Activated CD8-positive, alpha-beta memory T cell treated with anti-CD3 and anti-CD28 coated beads, Interleukin-2, amount 50 U/mL, for 24 hours (primary cell): ENCODE data around the gene CRYAA.
"Not testable (repeated sequence)": the region's sequence is repeated elsewhere in the genome, so short reads cannot be mapped to it uniquely, and the experiment has no call there.

Experiments
- DNase-seq: peaks from one replicate; pipeline ENCODE4 v3.0.0-alpha.2; 2020; ENCODE audit errors: extremely low read depth

The CRYAA gene, protein sequence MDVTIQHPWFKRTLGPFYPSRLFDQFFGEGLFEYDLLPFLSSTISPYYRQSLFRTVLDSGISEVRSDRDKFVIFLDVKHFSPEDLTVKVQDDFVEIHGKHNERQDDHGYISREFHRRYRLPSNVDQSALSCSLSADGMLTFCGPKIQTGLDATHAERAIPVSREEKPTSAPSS

DNA sequence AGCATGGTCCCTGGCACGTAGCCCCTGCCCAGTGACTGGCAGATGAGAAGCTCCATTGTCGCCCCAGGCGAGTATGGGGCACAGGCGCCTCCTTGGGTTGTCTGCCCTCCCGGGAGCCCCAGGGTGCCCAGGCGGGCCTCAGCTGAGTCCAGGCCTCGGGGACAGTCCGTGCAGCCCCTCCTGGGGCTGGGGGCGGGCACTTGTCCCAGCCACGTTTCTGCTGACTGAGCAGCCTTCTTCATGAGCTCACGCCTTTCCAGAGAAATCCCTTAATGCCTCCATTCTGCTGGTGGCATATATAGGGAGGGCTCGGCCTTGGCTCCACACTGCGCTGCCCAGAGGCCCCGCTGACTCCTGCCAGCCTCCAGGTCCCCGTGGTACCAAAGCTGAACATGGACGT lies at the start of gene CRYAA:
Gene CRYAA (plus strand): TSS at position 301 of the 400 bp plus-strand sequence. CDS start 92 bp downstream, at position 393.
- DNase-seq = not testable (repeated sequence)

DNA sequence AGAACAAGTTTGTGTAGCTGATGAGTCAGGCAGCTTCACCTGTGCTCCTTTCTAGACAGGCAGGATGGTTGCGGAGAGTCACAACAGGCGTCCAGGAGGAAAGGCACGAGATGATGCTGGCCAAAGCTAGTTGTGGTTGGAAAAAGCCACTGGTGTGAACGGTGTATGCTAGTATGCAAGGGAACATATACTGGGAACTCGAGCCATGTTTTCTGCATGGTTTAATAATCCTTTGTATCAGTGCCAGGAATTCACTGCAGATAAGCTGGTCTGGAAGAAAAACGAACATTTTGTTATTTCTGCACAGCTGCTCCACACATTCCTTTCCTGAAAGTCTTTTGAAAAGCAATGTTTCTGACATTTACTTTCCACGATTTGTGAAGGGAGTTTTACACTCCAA lies 38.7 kb upstream of the CRYAA start:
- DNase-seq = not testable (repeated sequence)

DNA sequence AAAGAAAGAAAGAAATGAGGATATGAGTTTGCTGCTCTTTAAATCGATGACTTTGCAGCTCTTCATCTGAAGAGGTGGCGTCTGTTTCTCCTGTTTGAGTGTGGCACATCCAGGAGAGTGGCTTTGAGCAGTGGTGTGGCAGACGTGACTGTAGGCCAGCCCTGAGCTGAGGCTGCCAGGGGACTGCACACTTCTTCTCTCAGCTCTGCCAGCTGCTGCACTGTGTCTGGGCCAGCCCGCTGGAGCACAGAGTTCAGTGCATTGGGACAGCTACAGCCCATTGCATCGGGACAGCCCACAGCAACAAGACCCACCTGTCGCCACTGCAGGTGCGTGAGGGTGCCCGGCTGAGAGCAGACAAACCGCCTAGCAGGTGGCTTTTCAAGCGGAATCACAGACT lies 34.3 kb upstream of the CRYAA start:
- DNase-seq = not testable (repeated sequence)

DNA sequence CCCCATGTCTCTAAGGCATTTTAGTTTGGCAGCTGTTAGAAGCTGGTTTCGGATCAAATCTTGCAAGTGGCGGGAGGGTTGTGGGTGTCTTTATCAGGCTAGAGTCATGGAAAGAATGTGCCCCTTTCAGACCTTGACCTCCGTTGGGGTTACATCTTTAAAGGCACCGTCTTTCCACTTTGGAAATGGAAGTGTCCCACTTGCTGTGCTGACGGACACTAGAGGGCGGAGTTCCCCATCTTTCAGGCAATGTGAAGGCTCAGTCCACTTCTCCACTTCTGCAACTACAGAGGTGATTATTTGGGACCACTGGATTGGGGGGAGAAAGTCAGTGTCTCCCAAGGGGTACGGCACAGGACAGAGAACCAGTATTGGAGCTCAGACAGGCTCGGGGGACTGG lies 29.9 kb upstream of the CRYAA start:
- not testable (repeated sequence) for DNase-seq

DNA sequence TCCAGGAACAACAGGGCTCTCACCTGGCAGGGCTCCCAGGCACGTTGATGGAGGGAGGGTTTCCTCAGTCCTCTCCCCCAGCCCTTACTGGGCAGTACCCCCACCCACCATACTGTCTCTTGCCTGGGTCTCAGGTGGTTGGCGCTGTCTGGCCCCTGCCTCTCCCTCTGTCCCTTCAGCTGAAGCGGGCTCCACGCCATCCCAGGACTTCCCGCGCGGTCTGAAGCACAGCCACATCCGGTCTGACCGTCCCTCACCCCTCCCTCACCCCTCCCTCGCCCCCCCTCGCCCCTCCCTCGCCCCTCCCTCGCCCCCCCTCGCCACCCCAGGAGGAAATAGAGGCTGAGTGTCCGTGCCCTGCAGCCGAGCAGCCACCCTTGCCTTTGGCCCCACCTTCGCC lies 27.4 kb upstream of the CRYAA start:
- DNase-seq = not testable (repeated sequence)

DNA sequence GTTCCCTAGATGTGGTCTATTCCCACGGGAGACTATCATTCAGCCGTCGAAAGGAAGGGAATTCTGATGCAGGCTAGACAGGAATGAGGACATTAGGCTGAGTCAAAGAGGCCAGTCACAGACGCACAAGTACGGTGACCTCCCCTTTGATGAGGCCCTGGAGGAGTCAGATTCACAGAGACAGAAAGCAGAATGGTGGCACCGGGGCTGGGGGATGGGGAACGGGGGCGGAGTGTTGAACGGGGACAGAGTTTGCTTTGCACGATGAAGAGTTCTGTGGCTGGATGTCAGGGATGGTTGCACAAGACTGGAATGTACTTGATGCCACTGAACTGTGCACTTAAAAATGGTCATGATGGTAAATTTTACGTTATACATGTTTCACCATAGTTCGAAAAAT lies 22.2 kb upstream of the CRYAA start:
- DNase-seq = not testable (repeated sequence)

DNA sequence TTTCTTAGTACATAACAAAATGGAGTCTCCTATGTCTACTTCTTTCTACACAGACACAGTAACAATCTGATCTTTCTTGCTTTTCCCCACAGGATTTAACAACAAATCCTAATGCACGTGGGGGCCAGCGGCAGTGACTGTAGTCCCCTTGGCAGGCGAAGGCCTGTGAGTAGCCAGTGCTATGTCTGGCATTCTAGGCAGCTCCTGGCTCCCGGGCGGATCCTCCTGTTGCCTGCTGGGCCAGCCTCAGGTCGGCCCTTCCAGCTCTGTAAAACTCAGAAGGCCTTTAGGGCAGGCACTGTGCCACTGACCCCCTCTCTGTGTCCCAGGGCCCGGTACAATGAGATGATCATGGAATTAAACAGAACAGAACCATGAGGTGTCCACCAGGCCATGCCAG lies 20.8 kb upstream of the CRYAA start:
- not testable (repeated sequence) for DNase-seq

DNA sequence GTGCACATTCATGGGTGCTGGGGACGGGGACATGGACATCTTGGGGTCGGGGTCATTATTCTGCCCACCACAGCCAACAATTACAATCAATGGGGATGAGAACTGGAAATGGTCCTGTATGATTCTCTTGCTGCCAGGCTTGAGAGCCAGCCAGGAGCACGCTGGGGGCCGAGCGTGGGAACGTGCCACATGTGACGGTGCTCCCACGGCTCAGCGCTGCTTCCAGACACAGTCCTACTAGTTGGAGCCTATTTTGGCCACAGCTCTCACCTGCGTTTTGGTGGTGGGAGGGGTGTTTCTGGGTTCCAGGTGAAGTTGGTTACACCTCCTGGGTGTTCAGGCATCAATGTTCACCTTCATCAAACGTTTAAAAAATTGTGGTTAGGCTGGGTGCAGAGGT lies 19.5 kb upstream of the CRYAA start:
- DNase-seq = not testable (repeated sequence)

DNA sequence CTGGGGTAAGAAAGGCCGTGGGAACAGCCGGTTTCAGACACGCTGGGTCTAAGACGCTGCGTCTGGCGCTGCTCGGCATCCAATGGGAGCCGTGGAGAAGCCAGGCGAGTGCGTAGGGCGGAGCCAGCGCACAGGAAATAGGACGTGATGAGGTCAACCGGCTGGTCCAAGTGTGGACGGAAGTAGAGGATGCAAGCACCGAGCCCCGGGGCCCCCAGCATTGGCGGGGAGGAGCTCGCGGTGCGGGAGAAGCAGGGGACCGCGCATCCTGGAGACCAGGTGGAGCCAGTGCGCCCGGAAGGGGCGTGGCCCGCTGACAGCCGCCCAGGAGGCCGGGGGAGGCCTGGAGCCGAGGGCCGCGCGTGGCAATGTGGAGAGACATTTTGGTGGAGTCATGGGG lies 15.2 kb upstream of the CRYAA start:
- DNase-seq = not testable (repeated sequence)

DNA sequence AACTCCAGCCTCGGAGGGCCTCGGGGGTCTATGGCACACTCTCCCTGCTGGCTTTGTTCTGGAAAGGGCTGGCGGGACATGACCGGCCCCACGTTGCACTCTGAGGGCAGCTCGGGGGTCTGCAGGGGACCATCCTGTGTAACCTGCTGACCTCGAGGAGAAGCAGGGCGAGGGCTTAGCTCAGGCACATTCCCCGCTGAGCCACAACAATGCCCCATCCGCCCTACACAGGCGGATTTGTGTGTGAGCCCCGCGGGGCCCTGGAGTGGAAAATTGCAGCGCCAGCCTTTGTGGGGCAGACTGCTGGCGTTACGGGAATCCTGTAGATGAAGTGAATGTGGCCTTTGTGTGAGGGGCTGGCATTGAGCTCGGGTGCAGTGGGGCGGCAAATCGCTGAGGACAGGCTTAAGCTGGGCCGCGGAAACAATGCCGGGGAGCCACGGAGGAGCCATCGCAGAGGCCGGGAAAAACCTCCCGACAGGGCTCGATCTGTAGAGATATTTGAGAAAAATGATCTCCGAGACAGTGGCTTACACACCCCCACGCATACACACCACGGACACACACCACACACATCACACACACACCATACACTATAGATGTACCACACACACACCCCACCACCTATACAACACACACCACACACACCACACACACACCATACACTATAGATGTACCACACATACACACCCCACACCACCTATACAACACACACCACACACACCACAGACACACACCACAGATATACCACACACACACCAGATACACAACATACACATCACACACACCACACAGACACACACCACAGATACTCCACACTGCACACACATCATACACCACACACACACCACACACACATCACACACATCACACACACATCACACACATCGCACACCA lies 9.3 kb upstream of the CRYAA start:
- not testable (repeated sequence) for DNase-seq

DNA sequence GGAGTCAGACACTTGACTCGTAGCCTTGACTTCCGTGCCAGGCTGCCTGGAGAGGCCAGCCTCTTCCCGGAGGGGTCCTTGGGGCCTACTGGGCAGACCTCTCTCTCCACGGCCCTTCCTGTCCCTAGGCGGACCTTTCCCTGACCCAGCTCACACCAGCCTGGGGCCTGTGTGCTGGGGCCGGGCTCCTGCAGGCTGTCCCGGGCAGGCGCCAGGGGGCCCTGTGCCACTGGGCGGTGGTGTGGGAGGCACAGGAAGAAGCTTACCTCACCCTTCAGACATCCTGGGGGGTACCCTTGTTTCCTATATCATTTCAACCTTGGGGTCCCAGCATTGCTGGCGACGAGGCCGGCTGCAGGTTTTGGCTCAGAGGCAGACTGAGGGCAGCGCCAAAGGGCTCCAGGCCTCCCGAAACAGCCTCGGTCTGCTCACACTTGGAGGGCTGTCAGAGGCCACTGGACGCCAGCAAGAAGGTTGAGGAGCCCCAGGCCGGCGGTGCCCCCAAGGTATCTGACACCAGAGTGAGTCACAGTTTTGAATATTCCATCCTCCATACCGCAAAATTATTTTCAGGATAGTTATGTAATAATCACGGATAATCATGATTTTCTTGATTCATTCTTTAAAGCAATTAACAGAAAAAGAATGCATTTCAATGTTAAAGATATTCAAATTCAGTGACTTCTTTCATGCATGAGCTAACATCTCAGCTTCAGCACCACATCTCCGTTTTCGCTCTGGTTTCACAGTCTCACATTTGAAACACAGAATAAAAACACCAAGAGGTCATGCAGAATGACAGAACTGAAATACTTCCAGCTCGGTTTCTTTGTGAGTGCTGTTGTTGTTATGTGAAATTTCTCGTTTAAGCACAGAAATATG lies 6.7 kb upstream of the CRYAA start:
- DNase-seq = not testable (repeated sequence)

DNA sequence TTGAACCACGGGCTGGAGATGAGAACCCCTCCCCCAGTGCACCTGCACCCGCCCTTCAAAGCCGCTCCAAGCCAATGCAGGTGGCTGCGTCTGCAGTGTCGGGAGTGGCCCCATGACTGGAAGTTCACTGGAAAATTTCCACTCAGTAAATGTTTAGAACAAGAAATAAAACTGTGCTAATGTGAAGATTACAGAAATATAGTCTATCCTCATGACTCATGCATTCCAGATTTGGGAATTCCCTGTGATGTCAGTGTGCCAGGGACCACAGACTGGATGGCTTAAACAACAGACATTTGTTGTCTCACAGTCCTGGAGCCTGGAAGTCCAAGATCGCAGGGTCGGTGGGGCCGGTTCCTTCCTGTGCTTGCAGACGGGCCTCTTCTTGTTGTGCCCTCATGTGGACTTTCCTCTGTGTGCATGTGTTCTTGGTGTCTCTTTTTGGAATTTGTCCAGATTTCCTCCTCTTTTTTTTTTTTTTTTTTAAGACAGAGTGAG lies 6.1 kb upstream of the CRYAA start:
- DNase-seq = not testable (repeated sequence)

DNA sequence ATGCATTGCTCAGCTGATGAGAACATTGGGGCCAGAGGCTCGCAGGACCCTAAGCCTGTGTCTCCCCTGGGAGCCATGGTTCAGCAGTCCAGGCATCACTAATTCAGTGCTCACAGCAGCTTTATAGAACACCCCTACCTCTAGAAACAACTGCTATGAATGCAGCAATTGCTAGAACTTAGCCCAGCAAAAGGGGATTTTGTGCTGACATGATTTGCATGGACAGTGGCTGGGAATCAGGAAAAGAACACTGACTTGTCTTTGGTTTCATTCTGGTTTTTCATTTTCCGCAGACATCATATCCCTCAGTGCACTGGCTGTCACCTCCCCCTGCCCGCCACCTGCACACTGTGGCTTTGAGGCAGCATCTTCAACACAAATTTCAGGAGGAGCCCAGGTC lies 4.0 kb upstream of the CRYAA start:
- not testable (repeated sequence) for DNase-seq

DNA sequence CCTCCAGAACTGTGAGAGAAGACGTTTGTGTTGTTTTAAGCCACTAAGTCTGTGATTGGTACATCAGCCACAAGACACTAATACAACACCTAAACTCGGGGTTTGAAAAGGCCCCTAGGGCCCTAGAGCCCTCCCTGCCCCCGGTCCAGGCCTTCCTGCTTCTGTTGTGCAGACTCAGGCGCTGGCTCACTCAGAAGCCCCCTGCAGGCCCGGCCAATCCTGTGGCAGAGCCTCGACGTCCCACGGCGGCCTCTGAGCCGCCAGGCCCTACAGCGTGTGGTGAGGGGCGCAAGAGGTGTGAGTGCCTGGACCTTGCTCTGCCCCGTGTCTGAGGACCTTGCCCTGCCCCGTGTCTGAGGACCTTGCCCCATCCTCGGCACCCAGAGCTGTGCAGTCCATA lies 3.1 kb upstream of the CRYAA start:
- DNase-seq = not testable (repeated sequence)

DNA sequence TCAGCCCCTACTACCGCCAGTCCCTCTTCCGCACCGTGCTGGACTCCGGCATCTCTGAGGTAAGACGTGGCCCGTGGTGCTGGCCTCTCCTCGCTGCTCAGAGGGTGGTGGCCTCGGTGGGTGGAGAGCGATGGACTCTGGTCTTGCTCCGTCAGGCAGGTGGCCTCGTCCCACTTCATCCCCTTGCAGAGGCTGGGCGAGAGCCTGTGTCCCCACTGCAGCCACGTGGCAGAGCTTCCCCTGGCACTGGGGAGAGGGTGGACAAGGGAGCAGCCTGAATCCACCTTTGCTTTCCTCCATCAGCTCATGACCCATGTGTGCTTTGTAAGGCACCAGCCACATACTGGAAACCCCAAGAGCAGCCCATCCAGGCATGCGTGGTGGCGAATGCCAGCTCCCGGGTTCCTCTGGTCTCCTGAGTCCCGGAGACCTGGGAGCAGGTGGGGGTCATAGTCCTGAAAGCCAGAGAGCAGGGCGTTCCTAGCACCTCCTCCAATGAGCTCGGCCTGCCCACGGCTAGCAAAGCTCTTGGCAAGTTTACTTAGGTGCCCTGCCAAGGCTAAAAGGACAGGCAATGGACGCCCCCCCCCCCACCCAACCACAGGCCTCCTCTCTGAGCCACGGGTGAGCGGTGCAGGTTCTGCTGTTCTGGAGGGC lies 550 bp downstream of the CRYAA start:
- not testable (repeated sequence) for DNase-seq

DNA sequence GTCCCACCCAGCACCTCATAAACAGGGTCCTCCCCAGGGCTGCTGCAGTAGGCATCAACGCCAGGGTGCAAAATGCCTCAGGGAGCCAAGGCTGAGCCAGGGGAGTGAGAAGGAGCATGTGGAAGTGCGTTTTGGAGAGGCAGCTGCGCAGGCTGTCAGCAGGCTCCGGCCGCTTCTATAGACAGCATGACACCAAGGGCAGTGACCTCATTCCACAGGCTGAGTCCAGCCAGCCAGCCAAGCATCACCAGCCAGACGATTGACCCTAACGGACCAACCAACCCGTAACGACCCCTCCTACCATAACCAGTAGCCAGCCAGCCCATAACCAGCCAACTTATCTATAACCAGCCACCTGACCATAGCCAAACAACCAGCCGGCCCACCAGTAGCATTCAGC lies 1.1 kb downstream of the CRYAA start:
- DNase-seq = not testable (repeated sequence)

DNA sequence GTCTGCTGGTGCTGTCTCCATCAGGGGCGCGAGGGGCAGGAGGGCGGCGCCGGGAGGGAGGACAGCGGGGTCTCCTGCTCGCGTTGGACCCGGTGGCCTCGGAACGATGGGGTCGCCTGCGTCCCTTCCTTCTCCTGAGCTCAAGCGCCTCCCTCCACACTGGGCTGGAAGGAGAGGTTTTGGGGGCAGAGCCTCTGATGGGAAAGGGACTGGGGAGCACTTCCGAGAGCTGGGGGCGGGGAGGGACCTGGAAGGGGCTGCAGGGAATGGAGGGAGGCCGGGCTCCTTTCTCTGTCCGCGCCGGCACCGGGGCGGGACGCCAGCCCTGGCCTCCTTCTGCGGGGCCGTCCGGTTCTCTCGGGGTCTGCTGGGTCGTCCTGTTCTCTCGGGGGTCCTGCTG lies 4.0 kb downstream of the CRYAA start:
- DNase-seq = not testable (repeated sequence)

DNA sequence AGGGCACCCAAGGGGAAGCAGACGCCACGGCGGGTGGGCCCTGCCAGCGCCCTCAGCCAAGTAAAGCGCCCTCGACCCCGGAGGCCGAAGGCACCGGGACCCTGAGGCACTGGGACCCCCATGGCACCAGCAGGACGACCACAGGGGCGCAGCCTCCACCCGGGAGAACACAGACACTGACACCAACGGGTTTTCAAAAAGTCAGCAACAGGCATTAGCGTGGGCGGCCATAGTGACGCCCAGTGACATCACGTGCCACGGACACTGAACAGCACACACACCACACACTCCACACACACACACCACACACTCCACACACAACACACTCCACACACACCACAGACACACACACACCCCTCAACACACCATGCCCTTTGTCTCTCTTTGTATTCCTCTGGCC lies 4.6 kb downstream of the CRYAA start:
- not testable (repeated sequence) for DNase-seq

DNA sequence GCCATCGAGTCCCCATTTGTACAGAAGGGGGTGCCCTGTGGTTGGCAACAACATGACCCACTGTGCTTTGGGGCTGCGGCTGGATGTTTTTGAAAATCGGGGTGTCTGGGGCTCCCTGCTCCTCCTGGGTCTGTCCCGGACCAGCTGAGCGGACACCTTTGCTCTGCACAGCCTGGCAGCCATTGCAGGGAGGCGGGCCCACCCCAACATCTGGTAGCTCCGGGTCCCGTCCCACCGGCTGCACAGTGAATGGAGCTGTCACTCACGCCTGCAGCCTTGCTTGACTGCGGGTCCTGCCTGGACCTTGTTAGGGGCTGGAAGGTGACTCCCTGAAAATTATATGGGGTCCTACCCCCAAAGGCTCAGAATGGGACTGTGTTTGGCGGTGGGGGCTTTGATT lies 5.1 kb downstream of the CRYAA start:
- not testable (repeated sequence) for DNase-seq

DNA sequence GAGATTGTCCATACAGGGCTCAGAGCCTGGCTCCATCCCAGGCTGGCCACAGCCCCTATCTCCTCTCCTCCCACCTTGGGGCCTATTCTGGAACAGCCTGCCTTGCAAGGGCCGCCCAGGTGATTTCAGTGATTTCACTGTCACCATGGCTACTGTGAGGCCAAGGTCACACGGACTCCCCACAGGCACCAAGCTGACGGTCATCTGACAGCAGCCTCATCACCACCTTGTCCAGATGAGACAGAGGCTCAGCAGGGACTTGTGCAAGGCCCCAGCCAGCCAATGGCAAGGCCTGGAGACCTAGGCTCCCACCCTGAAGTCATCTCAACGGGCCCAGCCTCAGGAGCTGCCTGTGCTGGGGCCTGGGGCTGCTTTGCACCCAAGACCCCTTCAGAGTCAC lies 6.2 kb downstream of the CRYAA start:
- DNase-seq = not testable (repeated sequence)

DNA sequence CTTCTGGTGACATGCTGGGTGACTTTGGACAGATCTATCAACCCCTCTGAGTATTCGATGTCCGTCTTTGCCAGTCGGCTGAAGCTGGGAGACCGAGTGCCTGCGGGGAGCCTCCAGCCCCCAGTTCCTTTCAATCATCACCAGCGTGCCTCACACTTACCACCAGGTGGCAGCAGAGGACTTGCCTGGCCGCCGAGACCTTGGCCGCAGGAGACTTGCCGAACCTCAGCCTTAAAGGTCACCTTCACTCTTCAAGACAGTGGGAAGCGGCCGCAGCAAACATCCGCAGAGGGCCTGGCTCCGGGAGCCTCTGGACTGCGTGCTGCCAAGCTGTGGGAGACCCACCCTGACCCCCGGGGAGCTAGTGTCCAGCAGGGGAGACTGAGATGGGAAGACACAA lies 7.8 kb downstream of the CRYAA start:
- not testable (repeated sequence) for DNase-seq
